Hepatocyte (in vitro differentiated cells): Measurements from ENCODE around the gene HRH1. TPM values are rescaled to one million over a fixed set of nuclear protein-coding genes. Genes with fewer than 3 reads are reported as not detected.

Experiments used
- DNase-seq: peaks from one replicate; pipeline ENCODE4 v3.0.0-alpha.2; 2016; ENCODE audit warnings: low spot score
- H2AFZ ChIP-seq: fragments of 200-600 bp; sonication (generic); 2 replicates; pipeline ENCODE4 v1.6.0; 2016; ENCODE audit warnings: antibody characterized with exemption, mild to moderate bottlenecking
- H3K27ac ChIP-seq: fragments of 200-600 bp; sonication (generic); 2 replicates; pipeline ENCODE4 v1.5.1; 2016; ENCODE audit warnings: mild to moderate bottlenecking
- H3K27me3 ChIP-seq: fragments of 200-600 bp; sonication (generic); 2 replicates; pipeline ENCODE4 v1.6.1; 2016
- H3K36me3 ChIP-seq: fragments of 200-600 bp; sonication (generic); replicated peaks from 2 replicates; pipeline ENCODE4 v1.5.1; 2016; ENCODE audit warnings: low read depth; ENCODE audit not compliant: insufficient read depth
- H3K4me1 ChIP-seq: fragments of 200-600 bp; sonication (generic); 2 replicates; pipeline ENCODE4 v1.5.1; 2016; ENCODE audit warnings: mild to moderate bottlenecking, moderate library complexity; ENCODE audit not compliant: insufficient read depth
- H3K4me2 ChIP-seq: fragments of 200-600 bp; sonication (generic); 2 replicates; pipeline ENCODE4 v1.6.0; 2016
- H3K4me3 ChIP-seq: fragments of 200-600 bp; sonication (generic); 2 replicates; pipeline ENCODE4 v1.5.1; 2016; ENCODE audit warnings: mild to moderate bottlenecking
- H3K79me2 ChIP-seq: fragments of 200-600 bp; sonication (generic); 2 replicates; pipeline ENCODE4 v1.6.0; 2017; ENCODE audit warnings: mild to moderate bottlenecking
- H3K9me2 ChIP-seq: fragments of 200-600 bp; sonication (generic); replicated peaks from 2 replicates; pipeline ENCODE4 v1.6.0; 2017; ENCODE audit warnings: mild to moderate bottlenecking; ENCODE audit not compliant: insufficient read depth
- H3K9me3 ChIP-seq: fragments of 200-600 bp; sonication (generic); 2 replicates; pipeline ENCODE4 v1.5.1; 2016; ENCODE audit warnings: low read depth, mild to moderate bottlenecking
- H4K20me1 ChIP-seq: fragments of 200-600 bp; sonication (generic); 2 replicates; pipeline ENCODE4 v1.6.0; 2016; ENCODE audit warnings: mild to moderate bottlenecking; ENCODE audit not compliant: insufficient read depth, poor library complexity, severe bottlenecking
- EZH2 ChIP-seq: fragments of 200-600 bp; sonication (generic); IDR thresholded peaks from 2 replicates; pipeline ENCODE4 v1.6.1; 2016; ENCODE audit warnings: antibody characterized with exemption, mild to moderate bottlenecking, borderline replicate concordance
- EZH2phosphoT487 ChIP-seq: fragments of 200-600 bp; sonication (generic); IDR thresholded peaks from one replicate; pipeline ENCODE4 v1.6.1; 2018; ENCODE audit warnings: antibody characterized with exemption, mild to moderate bottlenecking, low read depth, moderate library complexity; ENCODE audit not compliant: unreplicated experiment, severe bottlenecking
- WGBS: methylation state at CpG from one replicate; pipeline ENCODE4 v1.1.6; 2016; ENCODE audit warnings: low lambda C conversion rate; ENCODE audit errors: missing lambda C conversion rate; 5-methylcytosine and 5-hydroxymethylcytosine counted together
- polyA plus RNA-seq: library from polyadenylated mRNA; unstranded; fragments of >200 nt; fragmentation: Nextera tagmentation; extraction: Ambion mirVana; gene quantifications from 2 replicates; pipeline ENCODE4 v1.2.1, GENCODE V29; 2016
- total RNA-seq: library from RNA; depleted of rRNA; stranded (reverse); fragments of >200 nt; gene quantifications from 2 replicates; pipeline ENCODE4 v1.2.3, GENCODE V29; 2014
- TF ChIP-seq, protein P1 (sequence below): fragments of 200-600 bp; sonication (generic); IDR thresholded peaks from 2 replicates; pipeline ENCODE4 v1.5.1; 2016; ENCODE audit warnings: antibody characterized with exemption, mild to moderate bottlenecking; ENCODE audit not compliant: poor library complexity

The HRH1 gene
- total and polyA plus RNA-seq, 2 experiments from 2014 or later, result 3.3 to 5.1 TPM

DNA sequence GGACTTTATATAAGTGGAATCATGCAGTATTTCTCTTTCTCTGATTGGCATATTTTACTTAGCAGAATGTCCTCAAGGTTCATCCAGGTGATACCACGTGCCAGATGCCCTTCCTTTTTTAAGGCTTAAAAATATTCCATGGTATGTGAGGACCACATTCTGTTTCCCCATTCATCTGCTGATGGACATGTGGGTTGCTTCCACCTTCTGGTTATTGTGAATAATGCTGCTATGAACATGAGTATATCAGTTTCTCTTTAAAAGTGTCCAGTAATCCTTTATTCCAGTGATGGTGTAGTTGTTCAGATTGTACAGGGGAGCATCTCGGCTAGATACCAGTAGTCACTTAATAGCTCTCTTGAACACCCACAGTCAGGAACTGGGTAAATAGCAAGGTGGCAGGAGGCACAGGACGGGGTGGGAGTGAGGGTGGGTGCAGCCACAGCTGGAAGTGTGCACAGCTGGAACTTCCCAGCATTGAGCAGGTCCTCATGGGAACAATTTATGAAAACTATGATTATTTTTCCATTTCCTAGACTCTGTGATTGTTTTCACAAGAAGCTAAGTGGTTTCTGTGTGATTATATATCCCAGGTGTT lies 67.6 kb downstream of the HRH1 start:
- H3K4me3 ChIP-seq, result no peak overlapping the region
- no peaks in the 10 kb centered on the region for H3K27me3 ChIP-seq
- H3K27ac ChIP-seq, result no peak overlapping the region
- no peak for DNase-seq
- no peaks in the 10 kb centered on the region for H3K4me1 ChIP-seq
- H3K4me2 ChIP-seq, result no peak overlapping the region
- no peaks in the 10 kb centered on the region for H3K9me2 ChIP-seq
- no peaks in the 10 kb centered on the region for H3K9me3 ChIP-seq
- TF ChIP-seq EZH2 (no peak), EZH2phosphoT487 (no peak)
- TF ChIP-seq, protein P1, sequence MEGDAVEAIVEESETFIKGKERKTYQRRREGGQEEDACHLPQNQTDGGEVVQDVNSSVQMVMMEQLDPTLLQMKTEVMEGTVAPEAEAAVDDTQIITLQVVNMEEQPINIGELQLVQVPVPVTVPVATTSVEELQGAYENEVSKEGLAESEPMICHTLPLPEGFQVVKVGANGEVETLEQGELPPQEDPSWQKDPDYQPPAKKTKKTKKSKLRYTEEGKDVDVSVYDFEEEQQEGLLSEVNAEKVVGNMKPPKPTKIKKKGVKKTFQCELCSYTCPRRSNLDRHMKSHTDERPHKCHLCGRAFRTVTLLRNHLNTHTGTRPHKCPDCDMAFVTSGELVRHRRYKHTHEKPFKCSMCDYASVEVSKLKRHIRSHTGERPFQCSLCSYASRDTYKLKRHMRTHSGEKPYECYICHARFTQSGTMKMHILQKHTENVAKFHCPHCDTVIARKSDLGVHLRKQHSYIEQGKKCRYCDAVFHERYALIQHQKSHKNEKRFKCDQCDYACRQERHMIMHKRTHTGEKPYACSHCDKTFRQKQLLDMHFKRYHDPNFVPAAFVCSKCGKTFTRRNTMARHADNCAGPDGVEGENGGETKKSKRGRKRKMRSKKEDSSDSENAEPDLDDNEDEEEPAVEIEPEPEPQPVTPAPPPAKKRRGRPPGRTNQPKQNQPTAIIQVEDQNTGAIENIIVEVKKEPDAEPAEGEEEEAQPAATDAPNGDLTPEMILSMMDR, result peak; percentile 23
- no peak overlapping the region for H2AFZ ChIP-seq
- H3K79me2 ChIP-seq, result no peaks in the 10 kb centered on the region
- no peaks in the 10 kb centered on the region for H3K36me3 ChIP-seq
- 91% methylated on average over 3 of the region's 3 CpGs for whole genome bisulfite sequencing
- H4K20me1 ChIP-seq, result no peaks in the 10 kb centered on the region

DNA sequence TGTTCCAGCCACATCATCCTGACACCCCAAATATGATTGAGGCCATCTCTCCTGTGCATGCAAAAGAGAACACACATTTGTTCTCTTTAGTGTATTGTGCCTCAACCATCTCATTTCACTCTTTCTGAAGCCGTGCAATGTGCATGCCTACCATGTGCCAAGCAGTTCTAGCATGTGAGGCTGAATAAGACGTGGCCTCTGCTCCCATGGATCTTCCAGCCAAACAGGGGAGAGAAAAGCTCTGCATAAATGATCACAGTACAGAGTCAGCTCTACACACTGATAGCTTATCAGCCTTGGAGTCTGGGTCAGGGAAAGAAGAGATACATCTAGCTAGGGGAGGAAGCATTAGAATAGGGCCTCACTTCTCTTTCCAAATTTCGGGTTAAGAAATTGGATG lies 69.7 kb downstream of the HRH1 start:
- no peaks in the 10 kb centered on the region for H3K9me3 ChIP-seq
- H3K27me3 ChIP-seq, result no peaks in the 10 kb centered on the region
- H2AFZ ChIP-seq, result no peak overlapping the region
- no peak overlapping the region for H3K4me2 ChIP-seq
- TF ChIP-seq, protein P1, result no peak
- TF ChIP-seq EZH2phosphoT487 (no peak), EZH2 (no peak)
- no peak overlapping the region for H3K4me3 ChIP-seq
- WGBS, result 88% methylated on average over 3 of the region's 3 CpGs
- H3K9me2 ChIP-seq, result no peaks in the 10 kb centered on the region
- no peaks in the 10 kb centered on the region for H3K4me1 ChIP-seq
- no peaks in the 10 kb centered on the region for H3K36me3 ChIP-seq
- no peak overlapping the region for H3K27ac ChIP-seq
- H4K20me1 ChIP-seq, result no peaks in the 10 kb centered on the region
- DNase-seq, result no peak
- no peaks in the 10 kb centered on the region for H3K79me2 ChIP-seq

DNA sequence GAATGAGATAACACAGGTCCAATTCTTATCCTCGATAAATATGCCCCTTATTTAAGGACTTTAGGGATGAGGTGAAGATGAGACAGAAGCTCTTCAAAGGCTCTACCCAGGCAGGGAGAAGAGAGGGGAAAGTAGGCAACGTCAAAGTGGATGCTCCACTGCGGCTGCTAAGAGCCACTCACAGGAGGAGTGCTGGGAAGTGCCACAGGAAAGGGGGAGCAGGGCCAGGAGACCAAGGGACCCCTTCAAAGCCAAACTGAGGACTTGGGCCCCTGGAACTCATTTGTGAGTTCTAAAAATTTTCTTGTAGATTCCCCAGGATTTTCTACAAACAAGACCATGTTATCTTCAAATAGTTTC lies 70.6 kb downstream of the HRH1 start:
- DNase-seq, result no peak
- H3K36me3 ChIP-seq, result no peaks in the 10 kb centered on the region
- no peaks in the 10 kb centered on the region for H4K20me1 ChIP-seq
- TF ChIP-seq EZH2phosphoT487 (no peak), EZH2 (no peak)
- TF ChIP-seq, protein P1, result no peak
- H3K4me3 ChIP-seq, result no peak overlapping the region
- H3K4me2 ChIP-seq, result no peak overlapping the region
- no peaks in the 10 kb centered on the region for H3K27me3 ChIP-seq
- no peaks in the 10 kb centered on the region for H3K9me2 ChIP-seq
- 93% methylated on average over 3 of the region's 3 CpGs for whole genome bisulfite sequencing
- H3K4me1 ChIP-seq, result no peaks in the 10 kb centered on the region
- H3K79me2 ChIP-seq, result no peaks in the 10 kb centered on the region
- H3K9me3 ChIP-seq, result no peaks in the 10 kb centered on the region
- H2AFZ ChIP-seq, result no peak overlapping the region
- peak overlapping the region; percentile 61 for H3K27ac ChIP-seq

DNA sequence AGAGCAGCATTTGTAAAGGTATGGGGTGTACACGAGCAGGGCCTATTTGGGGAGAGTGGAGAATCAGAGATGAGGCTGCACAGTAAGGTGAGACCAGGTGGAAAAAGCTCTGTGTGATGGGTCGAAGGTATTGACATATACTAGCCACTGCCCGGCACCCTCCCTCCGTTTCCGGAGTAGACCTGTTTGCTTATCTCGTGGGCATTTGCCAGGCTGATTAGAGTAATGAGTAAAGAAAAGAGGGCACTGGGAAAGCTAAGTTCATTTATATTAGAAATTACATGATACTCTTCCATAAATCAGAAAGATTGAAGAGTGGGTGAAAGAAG lies 71.7 kb downstream of the HRH1 start:
- H4K20me1 ChIP-seq, result no peaks in the 10 kb centered on the region
- H3K36me3 ChIP-seq, result no peaks in the 10 kb centered on the region
- H3K27me3 ChIP-seq, result no peaks in the 10 kb centered on the region
- H3K4me2 ChIP-seq, result no peak overlapping the region
- H2AFZ ChIP-seq, result no peak overlapping the region
- H3K4me1 ChIP-seq, result no peaks in the 10 kb centered on the region
- no peaks in the 10 kb centered on the region for H3K79me2 ChIP-seq
- TF ChIP-seq EZH2phosphoT487 (no peak), EZH2 (no peak)
- TF ChIP-seq, protein P1, result no peak
- H3K27ac ChIP-seq, result peak overlapping the region; percentile 61
- H3K9me3 ChIP-seq, result no peaks in the 10 kb centered on the region
- DNase-seq, result no peak
- H3K4me3 ChIP-seq, result no peak overlapping the region
- 77% methylated on average over 6 of the region's 6 CpGs for WGBS
- no peaks in the 10 kb centered on the region for H3K9me2 ChIP-seq
